Karpas-422 (cell line): ENCODE results near the gene NEDD8. TPM values are rescaled to one million over a fixed set of nuclear protein-coding genes. Genes with fewer than 3 reads are reported as not detected.
"Not testable (repeated sequence)": the region's sequence is repeated elsewhere in the genome, so short reads cannot be mapped to it uniquely, and the experiment has no call there.

Experiments
- DNase-seq: peaks from one replicate; pipeline ENCODE4 v3.0.0-alpha.2; 2015
- H2AFZ ChIP-seq: fragments of 200-600 bp; sonication (generic); 2 replicates; pipeline ENCODE4 v1.6.1; 2014; ENCODE audit warnings: antibody characterized with exemption, low read length, mixed read lengths
- H3K27ac ChIP-seq: fragments of 200-600 bp; sonication (generic); 2 replicates; pipeline ENCODE4 v1.5.1; 2014; ENCODE audit warnings: mild to moderate bottlenecking, low read length, moderate library complexity
- H3K27me3 ChIP-seq: fragments of 200-600 bp; sonication (generic); 2 replicates; pipeline ENCODE4 v1.6.1; 2014; ENCODE audit warnings: low read length, mixed read lengths
- H3K36me3 ChIP-seq: fragments of 200-600 bp; sonication (generic); 2 replicates; pipeline ENCODE4 v1.6.1; 2014; ENCODE audit warnings: low read length, mixed read lengths; ENCODE audit not compliant: insufficient read depth
- H3K4me1 ChIP-seq: fragments of 200-600 bp; sonication (generic); 2 replicates; pipeline ENCODE4 v1.6.1; 2014; ENCODE audit warnings: mild to moderate bottlenecking, low read length, mixed read lengths
- H3K4me2 ChIP-seq: fragments of 200-600 bp; sonication (generic); 2 replicates; pipeline ENCODE4 v1.6.1; 2014; ENCODE audit warnings: low read length, low read depth, mild to moderate bottlenecking; ENCODE audit not compliant: poor library complexity, severe bottlenecking
- H3K4me3 ChIP-seq: fragments of 200-600 bp; sonication (generic); 2 replicates; pipeline ENCODE4 v1.5.1; 2014; ENCODE audit warnings: mild to moderate bottlenecking, antibody characterized with exemption, low read length, mixed read lengths
- H3K79me2 ChIP-seq: fragments of 200-600 bp; sonication (generic); 2 replicates; pipeline ENCODE4 v1.6.1; 2014; ENCODE audit warnings: mild to moderate bottlenecking, low read length, mixed read lengths
- H3K9ac ChIP-seq: fragments of 200-600 bp; sonication (generic); 2 replicates; pipeline ENCODE4 v1.6.0; 2014; ENCODE audit warnings: low read length
- H3K9me2 ChIP-seq: fragments of 200-600 bp; sonication (generic), shearing (Covaris generic); replicated peaks from 2 replicates; pipeline ENCODE4 v1.6.0; 2014; ENCODE audit warnings: mild to moderate bottlenecking, low read length, moderate library complexity; ENCODE audit not compliant: insufficient read depth
- H3K9me3 ChIP-seq: fragments of 300-700, 200-600 bp; sonication (generic); 2 replicates; pipeline ENCODE4 v1.6.1; 2014; ENCODE audit warnings: low read length, mixed read lengths
- H4K20me1 ChIP-seq: fragments of 200-600 bp; sonication (generic); 2 replicates; pipeline ENCODE4 v1.6.1; 2014; ENCODE audit warnings: mild to moderate bottlenecking, antibody characterized with exemption, low read length, low read depth; ENCODE audit not compliant: insufficient read depth
- total RNA-seq: library from RNA; depleted of rRNA; stranded (reverse); fragments of >200 nt; shearing (Covaris generic); gene quantifications from 2 replicates; pipeline ENCODE4 v1.2.3, GENCODE V29; 2014; ENCODE audit warnings: low replicate concordance

NEDD8 gene
- total RNA-seq, 1 experiment from 2014 or later: 293 TPM

GRCh38 chr14:24219080-24219479 lies 13.1 kb downstream of the NEDD8 start:
- H3K4me1 ChIP-seq: peaks cover 23% of the 10 kb centered on the region
- no peak overlapping the region for H3K4me2 ChIP-seq
- H2AFZ ChIP-seq: no peak overlapping the region
- no peaks in the 10 kb centered on the region for H3K27me3 ChIP-seq
- H3K9ac ChIP-seq: no peak overlapping the region
- no peak overlapping the region for H3K4me3 ChIP-seq
- H3K79me2 ChIP-seq: peaks cover 53% of the 10 kb centered on the region
- no peaks in the 10 kb centered on the region for H4K20me1 ChIP-seq
- no peak overlapping the region for H3K27ac ChIP-seq
- H3K36me3 ChIP-seq: no peaks in the 10 kb centered on the region
- DNase-seq: no peak
- no peaks in the 10 kb centered on the region for H3K9me2 ChIP-seq
- H3K9me3 ChIP-seq: no peaks in the 10 kb centered on the region

DNA sequence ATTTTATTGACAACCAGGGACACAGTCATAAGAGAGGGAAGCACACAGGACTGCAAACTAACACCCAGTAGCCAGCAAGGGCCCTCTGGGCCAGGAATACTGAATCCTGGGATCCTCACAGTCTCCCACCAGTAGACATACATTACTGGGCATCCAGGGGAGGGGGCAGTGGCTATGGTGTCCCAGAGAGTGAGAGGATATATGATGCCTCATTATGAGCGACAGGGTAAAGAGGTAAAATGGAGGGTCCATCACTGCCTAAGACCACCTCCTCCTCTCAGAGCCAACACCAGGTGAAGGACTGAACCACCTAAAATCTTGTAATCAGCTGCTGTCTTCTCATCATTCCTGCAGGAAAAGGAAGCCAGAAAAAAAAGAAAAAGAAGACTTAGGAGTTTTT lies 15.3 kb downstream of the NEDD8 start:
- not testable (repeated sequence) for H2AFZ ChIP-seq, H3K9me3 ChIP-seq, DNase-seq, H3K4me3 ChIP-seq, H4K20me1 ChIP-seq, H3K9ac ChIP-seq, H3K36me3 ChIP-seq, H3K27me3 ChIP-seq, H3K27ac ChIP-seq, H3K9me2 ChIP-seq, H3K4me2 ChIP-seq
- peaks cover 41% of the 10 kb centered on the region for H3K79me2 ChIP-seq
- H3K4me1 ChIP-seq: peaks cover 36% of the 10 kb centered on the region

- H3K79me2 ChIP-seq: peaks cover 41% of the 10 kb centered on the region
- no peaks in the 10 kb centered on the region for H3K9me3 ChIP-seq
- H4K20me1 ChIP-seq: no peaks in the 10 kb centered on the region
- peak overlapping the region; percentile 13; the same call in 1 of the 2 replicates for H3K27ac ChIP-seq
- H3K4me3 ChIP-seq: peak overlapping the region; percentile 83; the same call in 1 of the 2 replicates
- peaks cover 8% of the 10 kb centered on the region for H3K36me3 ChIP-seq
- no peaks in the 10 kb centered on the region for H3K9me2 ChIP-seq
- H3K27me3 ChIP-seq: no peaks in the 10 kb centered on the region
- no peak for DNase-seq
- H3K9ac ChIP-seq: peak overlapping the region; percentile 91
- H3K4me1 ChIP-seq: peaks cover 40% of the 10 kb centered on the region
- peak overlapping the region; percentile 81 for H3K4me2 ChIP-seq
- H2AFZ ChIP-seq: no peak overlapping the region
Measured at GRCh38 chr14:24216345-24216699, 15.8 kb downstream of the NEDD8 start.

DNA sequence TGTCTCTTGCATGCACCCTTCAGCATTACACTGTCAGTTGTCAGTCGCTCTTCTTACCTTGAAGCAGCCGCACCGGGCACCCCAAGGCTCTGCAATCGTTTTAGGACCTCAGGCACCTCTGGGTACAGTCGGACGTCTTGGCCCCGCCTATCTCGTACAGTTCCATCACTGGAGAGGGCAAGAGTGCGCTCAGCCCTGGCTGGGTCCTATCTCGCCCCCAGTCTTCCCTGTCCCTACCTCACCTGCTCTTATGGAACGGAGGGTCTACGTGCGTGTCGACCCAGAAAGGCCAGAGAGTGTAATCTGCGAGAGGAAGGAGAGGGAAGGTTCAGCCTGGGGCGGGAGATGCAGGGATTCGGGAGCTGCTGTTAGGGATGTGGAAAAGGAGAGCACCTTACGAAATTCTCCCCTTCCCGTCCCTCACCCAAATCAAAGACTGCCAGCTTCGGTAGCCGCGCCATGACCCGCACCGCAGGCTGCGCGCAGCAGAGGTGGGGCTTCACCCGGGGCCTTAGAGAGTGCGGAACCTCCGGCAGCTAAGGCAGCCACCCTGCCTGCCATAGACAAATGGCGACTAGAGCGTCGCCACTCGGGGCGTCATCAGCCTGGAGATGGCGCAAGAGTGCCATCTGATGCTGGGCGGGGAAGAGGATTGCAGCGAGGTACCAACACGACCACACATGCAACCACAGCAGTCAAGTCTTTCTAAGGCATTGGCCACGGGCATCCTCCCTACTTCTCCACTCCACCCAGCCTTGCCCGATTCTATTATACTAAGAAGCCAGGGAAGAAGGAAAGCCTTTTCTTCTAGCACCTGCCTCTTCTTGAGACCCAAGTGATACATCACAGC lies 16.4 kb downstream of the NEDD8 start, which contains the start of gene MDP1:
TSS of gene MDP1 (minus strand) at position 572 of the 850 bp plus-strand sequence. CDS start at position 461, 111 bp downstream.
- H3K27me3 ChIP-seq: no peaks in the 10 kb centered on the region
- no peaks in the 10 kb centered on the region for H3K9me3 ChIP-seq
- peak within 1 kb of the TSS; percentile 81 for H3K4me2 ChIP-seq
- H3K9me2 ChIP-seq: no peaks in the 10 kb centered on the region
- peak within 1 kb of the TSS; percentile 75 for H3K27ac ChIP-seq
- DNase-seq: peak; percentile 97
- peak within 1 kb of the TSS; percentile 83 for H3K4me3 ChIP-seq
- no peaks in the 10 kb centered on the region for H4K20me1 ChIP-seq
- peaks cover 40% of the 10 kb centered on the region for H3K4me1 ChIP-seq
- H3K36me3 ChIP-seq: peaks cover 12% of the 10 kb centered on the region
- H3K79me2 ChIP-seq: peaks cover 38% of the 10 kb centered on the region
- H3K9ac ChIP-seq: peak within 1 kb of the TSS; percentile 91
- H2AFZ ChIP-seq: peak within 1 kb of the TSS; percentile 5; the same call in 1 of the 2 replicates

DNA sequence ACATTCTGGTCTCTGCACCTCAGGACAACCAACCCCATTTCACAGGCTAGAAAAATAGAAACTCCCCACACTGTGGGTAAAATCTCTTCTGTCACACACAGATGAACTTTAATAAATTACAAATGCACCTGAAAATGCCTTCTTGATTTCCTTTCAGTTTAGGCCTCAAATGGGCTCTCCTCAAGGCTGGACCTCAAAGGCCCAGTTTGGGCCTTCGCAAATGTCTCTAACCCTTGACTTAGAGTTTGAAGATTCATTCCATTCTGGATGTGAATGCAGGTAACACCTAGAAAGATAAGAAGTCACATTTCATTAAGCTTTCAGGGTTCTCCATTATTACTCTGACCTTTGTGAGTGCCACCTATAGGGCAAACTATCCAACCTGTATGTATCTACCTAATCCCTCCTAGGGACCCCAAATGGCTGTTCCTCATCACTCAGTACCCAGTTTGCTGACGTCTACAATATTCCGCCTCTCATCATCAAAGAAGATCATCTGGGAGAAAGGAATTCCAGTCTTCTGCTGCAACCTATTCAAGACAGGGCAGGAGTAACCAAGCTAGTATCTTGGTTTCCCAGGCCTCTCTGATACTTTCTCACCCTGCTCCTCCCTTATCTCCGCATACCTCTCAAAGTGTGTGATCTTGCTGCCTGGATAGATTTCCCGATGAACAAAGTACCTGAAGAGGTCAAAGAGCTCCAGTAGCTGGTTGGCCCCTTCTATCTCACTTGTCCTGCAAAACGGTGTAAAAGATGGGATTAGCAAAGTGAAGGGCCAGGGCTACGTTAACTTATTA lies 18.1 kb downstream of the NEDD8 start:
- no peaks in the 10 kb centered on the region for H4K20me1 ChIP-seq
- peaks cover 28% of the 10 kb centered on the region for H3K36me3 ChIP-seq
- peak overlapping the region; percentile 81 for H3K4me2 ChIP-seq
- H2AFZ ChIP-seq: no peak overlapping the region
- DNase-seq: no peak
- peak overlapping the region; percentile 75 for H3K27ac ChIP-seq
- H3K4me1 ChIP-seq: peaks cover 40% of the 10 kb centered on the region
- H3K4me3 ChIP-seq: peak overlapping the region; percentile 83
- no peaks in the 10 kb centered on the region for H3K9me3 ChIP-seq
- H3K27me3 ChIP-seq: no peaks in the 10 kb centered on the region
- H3K9me2 ChIP-seq: no peaks in the 10 kb centered on the region
- peaks cover 22% of the 10 kb centered on the region for H3K79me2 ChIP-seq
- peak overlapping the region; percentile 91 for H3K9ac ChIP-seq

DNA sequence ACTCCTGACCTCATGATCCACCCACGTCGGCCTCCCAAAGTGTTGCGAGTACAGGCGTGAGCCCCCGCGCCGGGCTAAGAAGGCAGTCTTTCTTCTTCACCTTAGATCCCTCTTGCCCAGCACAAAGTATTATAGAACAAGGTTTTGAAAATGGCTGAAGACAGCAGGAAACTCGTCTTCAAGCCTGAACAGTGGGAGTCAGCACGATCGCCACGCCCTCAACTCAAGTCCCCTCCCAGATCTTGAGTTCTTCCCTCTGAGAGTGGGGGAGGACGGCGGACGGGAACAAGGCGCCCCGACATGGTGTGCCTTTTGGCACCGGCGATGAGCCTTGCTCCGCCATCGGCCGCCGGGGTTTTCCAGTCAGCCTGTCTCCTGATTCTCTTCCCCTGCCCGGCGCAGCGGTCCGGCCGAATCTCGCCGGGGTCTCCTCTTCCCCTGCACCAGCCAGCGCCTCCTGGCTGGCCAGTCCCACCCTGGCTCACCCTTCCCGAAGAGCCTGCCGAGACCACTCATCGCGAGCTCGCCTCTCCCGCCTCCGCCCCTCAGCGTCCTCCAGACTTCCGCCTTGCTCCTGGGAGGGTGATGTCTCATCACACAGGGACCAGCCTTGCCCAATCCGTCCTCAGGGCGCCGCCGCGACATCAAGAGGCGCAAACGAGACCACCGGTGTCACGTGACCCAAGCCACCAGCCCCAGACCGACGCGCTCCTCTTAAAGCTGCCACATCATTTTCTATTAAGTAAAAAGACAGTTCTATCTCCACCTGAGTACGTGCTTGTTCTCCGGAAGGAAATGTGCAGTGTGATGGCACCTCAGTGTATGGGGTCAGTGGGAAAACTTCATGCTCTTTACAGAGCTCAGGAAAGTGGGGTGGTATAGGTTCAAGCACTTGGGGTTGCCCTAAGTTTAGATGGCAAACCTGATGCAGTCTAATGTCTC lies 19.0 kb downstream of the NEDD8 start, which contains the start of gene CHMP4A:
TSS of gene CHMP4A (minus strand) at position 565 of the 942 bp plus-strand sequence. CDS start at position 516, 49 bp downstream.
- Histone ChIP-seq H3K4me2 (peak within 1 kb of the TSS; percentile 81), H3K36me3 (peaks cover 33% of the 10 kb centered on the region), H3K4me1 (peaks cover 40% of the 10 kb centered on the region), H3K27me3 (no peaks in the 10 kb centered on the region), H4K20me1 (no peaks in the 10 kb centered on the region), H3K4me3 (peak within 1 kb of the TSS; percentile 83), H3K9me3 (no peaks in the 10 kb centered on the region), H3K27ac (peak within 1 kb of the TSS; percentile 82), H2AFZ (no peak within 1 kb of the TSS; the same call in 1 of the 2 replicates), H3K9ac (peak within 1 kb of the TSS; percentile 91), H3K9me2 (no peaks in the 10 kb centered on the region), H3K79me2 (peaks cover 20% of the 10 kb centered on the region)
- peak; percentile 100 for DNase-seq

GRCh38 chr14:24211311-24211710 lies 20.9 kb downstream of the NEDD8 start:
- no peak overlapping the region for H3K4me3 ChIP-seq
- H3K9me3 ChIP-seq: no peaks in the 10 kb centered on the region
- peaks cover 20% of the 10 kb centered on the region for H3K79me2 ChIP-seq
- no peaks in the 10 kb centered on the region for H4K20me1 ChIP-seq
- no peak overlapping the region for H2AFZ ChIP-seq
- H3K4me1 ChIP-seq: peaks cover 34% of the 10 kb centered on the region
- H3K36me3 ChIP-seq: peaks cover 52% of the 10 kb centered on the region
- no peak overlapping the region for H3K4me2 ChIP-seq
- H3K9me2 ChIP-seq: no peaks in the 10 kb centered on the region
- no peak overlapping the region for H3K9ac ChIP-seq
- no peak for DNase-seq
- H3K27ac ChIP-seq: no peak overlapping the region
- H3K27me3 ChIP-seq: no peaks in the 10 kb centered on the region
